SU-DHL-6 (cell line): Measurements from ENCODE around the gene STT3B.
A peak's percentile ranks its signal among the peaks of the same experiment; 100 is the strongest.
"Not testable (repeated sequence)": the region's sequence is repeated elsewhere in the genome, so short reads cannot be mapped to it uniquely, and the experiment has no call there.

ENCODE experiments used
- H2AFZ ChIP-seq: fragments of 200-600 bp; sonication (generic); 2 replicates; pipeline ENCODE4 v1.6.1; 2014; ENCODE audit warnings: low read depth, mild to moderate bottlenecking, moderate library complexity, mixed read lengths, antibody characterized with exemption, low read length; ENCODE audit not compliant: severe bottlenecking
- H3F3A ChIP-seq: fragments of 200-600 bp; shearing (Covaris generic); 2 replicates; pipeline ENCODE4 v1.6.0; 2016; ENCODE audit warnings: antibody characterized with exemption, mild to moderate bottlenecking; ENCODE audit not compliant: insufficient read depth
- H3K27ac ChIP-seq: fragments of 200-600 bp; sonication (generic); 2 replicates; pipeline ENCODE4 v1.5.1; 2016; ENCODE audit warnings: low read depth, mild to moderate bottlenecking, low read length, moderate library complexity, mixed read lengths
- H3K27me3 ChIP-seq: fragments of 200-600 bp; sonication (generic), shearing (Covaris generic); 2 replicates; pipeline ENCODE4 v1.6.0; 2014; ENCODE audit warnings: mild to moderate bottlenecking, low read length
- H3K36me3 ChIP-seq: fragments of 200-600 bp; sonication (generic); 2 replicates; pipeline ENCODE4 v1.6.1; 2014; ENCODE audit warnings: mild to moderate bottlenecking, low read length, mixed read lengths
- H3K4me2 ChIP-seq: fragments of 300-600, 200-600 bp; shearing (Covaris generic), sonication (generic); 2 replicates; pipeline ENCODE4 v1.6.0; 2014; ENCODE audit warnings: low read length, low read depth, mild to moderate bottlenecking; ENCODE audit not compliant: poor library complexity, severe bottlenecking
- H3K4me3 ChIP-seq: fragments of 200-600 bp; sonication (generic); 2 replicates; pipeline ENCODE4 v1.5.1; 2014; ENCODE audit warnings: antibody characterized with exemption, low read length, mild to moderate bottlenecking, mixed read lengths; ENCODE audit not compliant: insufficient read depth, poor library complexity, severe bottlenecking
- H3K79me2 ChIP-seq: fragments of 200-600 bp; sonication (generic); 2 replicates; pipeline ENCODE4 v1.6.1; 2014; ENCODE audit warnings: mild to moderate bottlenecking, low read length, moderate library complexity; ENCODE audit not compliant: insufficient read depth
- H3K9ac ChIP-seq: fragments of 200-600 bp; sonication (generic); 2 replicates; pipeline ENCODE4 v1.7.0; 2014; ENCODE audit warnings: mild to moderate bottlenecking, low read length
- H3K9me2 ChIP-seq: fragments of 200-600 bp; sonication (generic); replicated peaks from 2 replicates; pipeline ENCODE4 v1.6.1; 2014; ENCODE audit warnings: low read length; ENCODE audit not compliant: insufficient read depth
- H3K9me3 ChIP-seq: fragments of 200-600 bp; sonication (generic); 2 replicates; pipeline ENCODE4 v1.6.1; 2014; ENCODE audit warnings: low read length, mixed read lengths; ENCODE audit not compliant: insufficient read depth
- H4K20me1 ChIP-seq: fragments of 200-600 bp; sonication (generic); 2 replicates; pipeline ENCODE4 v1.6.1; 2014; ENCODE audit warnings: low read depth, mild to moderate bottlenecking, antibody characterized with exemption, low read length, moderate library complexity, mixed read lengths
- EZH2phosphoT487 ChIP-seq: fragments of 200-600 bp; sonication (generic), shearing (Covaris generic); conservative IDR thresholded peaks from 2 replicates; pipeline ENCODE4 v1.6.1; 2018; ENCODE audit warnings: mild to moderate bottlenecking, antibody characterized with exemption, low read length, moderate library complexity, mixed read lengths
- TF ChIP-seq, protein P1 (sequence below): fragments of 200-600 bp; sonication (generic); IDR thresholded peaks from one replicate; pipeline ENCODE4 v1.5.1; 2017; ENCODE audit warnings: antibody characterized with exemption, mild to moderate bottlenecking, low read length, moderate library complexity; ENCODE audit not compliant: insufficient read depth, poor library complexity, severe bottlenecking

Gene STT3B

DNA sequence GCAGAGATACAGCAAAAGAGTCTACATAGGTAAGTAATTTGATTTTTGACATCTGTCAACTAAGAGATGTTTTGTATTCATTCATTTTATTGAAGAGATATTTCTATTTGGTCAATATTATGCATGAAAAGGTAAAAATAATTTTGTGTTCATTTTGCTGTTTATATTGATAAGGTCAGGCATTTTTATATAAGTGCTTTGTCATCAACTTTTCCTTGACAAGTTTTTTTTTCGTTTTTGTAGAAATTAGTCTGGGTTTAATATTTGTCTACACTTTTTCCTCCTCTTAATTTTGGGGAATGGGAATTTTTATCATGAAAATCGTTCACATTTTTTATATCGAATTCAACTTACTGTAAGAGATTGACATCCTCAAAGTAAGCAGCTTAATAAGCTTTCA is 67.7 kb downstream of the STT3B start:
- Histone ChIP-seq H3K79me2 (peaks cover 41% of the 10 kb centered on the region), H3K9ac (no peak overlapping the region), H3K9me3 (peaks cover 10% of the 10 kb centered on the region; the same call in 1 of the 2 replicates), H2AFZ (no peak overlapping the region), H3K27ac (no peak overlapping the region), H3K4me3 (no peak overlapping the region), H3K27me3 (no peaks in the 10 kb centered on the region), H4K20me1 (no peaks in the 10 kb centered on the region), H3K9me2 (no peaks in the 10 kb centered on the region), H3F3A (0 out of 2 replicates have a peak, but pooled peaks cover 4% of the 10 kb centered on the region), H3K4me2 (no peak overlapping the region), H3K36me3 (peaks cover 70% of the 10 kb centered on the region)
- TF ChIP-seq, protein P1, sequence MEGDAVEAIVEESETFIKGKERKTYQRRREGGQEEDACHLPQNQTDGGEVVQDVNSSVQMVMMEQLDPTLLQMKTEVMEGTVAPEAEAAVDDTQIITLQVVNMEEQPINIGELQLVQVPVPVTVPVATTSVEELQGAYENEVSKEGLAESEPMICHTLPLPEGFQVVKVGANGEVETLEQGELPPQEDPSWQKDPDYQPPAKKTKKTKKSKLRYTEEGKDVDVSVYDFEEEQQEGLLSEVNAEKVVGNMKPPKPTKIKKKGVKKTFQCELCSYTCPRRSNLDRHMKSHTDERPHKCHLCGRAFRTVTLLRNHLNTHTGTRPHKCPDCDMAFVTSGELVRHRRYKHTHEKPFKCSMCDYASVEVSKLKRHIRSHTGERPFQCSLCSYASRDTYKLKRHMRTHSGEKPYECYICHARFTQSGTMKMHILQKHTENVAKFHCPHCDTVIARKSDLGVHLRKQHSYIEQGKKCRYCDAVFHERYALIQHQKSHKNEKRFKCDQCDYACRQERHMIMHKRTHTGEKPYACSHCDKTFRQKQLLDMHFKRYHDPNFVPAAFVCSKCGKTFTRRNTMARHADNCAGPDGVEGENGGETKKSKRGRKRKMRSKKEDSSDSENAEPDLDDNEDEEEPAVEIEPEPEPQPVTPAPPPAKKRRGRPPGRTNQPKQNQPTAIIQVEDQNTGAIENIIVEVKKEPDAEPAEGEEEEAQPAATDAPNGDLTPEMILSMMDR = no peak
- no peak for TF ChIP-seq EZH2phosphoT487

DNA sequence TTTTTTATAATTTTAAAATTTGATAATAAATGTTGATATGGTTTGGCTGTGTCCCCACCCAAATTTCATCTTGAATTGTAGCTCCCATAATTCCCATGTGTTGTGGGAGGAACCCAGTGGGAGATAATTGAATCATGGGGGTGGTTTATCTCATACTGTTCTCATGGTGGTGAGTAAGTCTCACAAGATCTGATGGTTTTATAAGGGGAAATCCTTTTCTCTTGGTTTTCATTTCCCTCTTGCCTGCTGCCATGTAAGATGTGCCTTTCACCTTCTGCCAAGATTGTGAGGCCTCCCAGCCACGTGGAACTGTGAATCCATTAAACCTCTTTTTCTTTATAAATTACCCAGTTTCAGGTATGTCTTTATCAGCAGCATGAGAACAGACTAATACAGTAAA is 72.6 kb downstream of the STT3B start:
- H3K9me2 ChIP-seq, H4K20me1 ChIP-seq, H3K27me3 ChIP-seq, H3F3A ChIP-seq, H3K4me2 ChIP-seq, H2AFZ ChIP-seq, H3K4me3 ChIP-seq, H3K27ac ChIP-seq, H3K9ac ChIP-seq: not testable (repeated sequence)
- peaks cover 62% of the 10 kb centered on the region for H3K36me3 ChIP-seq
- H3K9me3 ChIP-seq = peaks cover 24% of the 10 kb centered on the region; the same call in 1 of the 2 replicates
- H3K79me2 ChIP-seq = peaks cover 44% of the 10 kb centered on the region

DNA sequence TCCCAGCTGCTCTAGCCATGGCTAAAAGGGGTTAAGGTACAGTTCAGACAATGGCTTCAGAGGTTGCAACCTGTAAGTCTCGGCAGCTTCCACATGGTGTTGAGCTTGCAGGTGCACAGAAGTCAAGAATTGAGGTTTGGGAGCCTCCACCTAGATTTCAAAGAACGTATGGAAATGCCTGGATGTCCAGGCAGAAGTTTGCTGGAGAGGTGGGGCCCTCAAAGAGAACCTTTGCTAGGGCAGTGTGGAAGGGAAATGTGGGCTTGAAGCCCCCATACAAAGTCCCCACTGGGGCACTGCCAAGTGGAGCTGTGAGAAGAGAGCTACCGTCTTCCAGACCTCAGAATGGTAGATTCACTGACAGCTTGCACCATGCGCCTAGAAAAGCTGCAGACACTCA is 73.7 kb downstream of the STT3B start:
- Histone ChIP-seq H2AFZ (no peak overlapping the region), H3K27ac (no peak overlapping the region), H3K9me3 (peaks cover 24% of the 10 kb centered on the region; the same call in 1 of the 2 replicates), H3K79me2 (peaks cover 55% of the 10 kb centered on the region), H3K27me3 (no peaks in the 10 kb centered on the region), H3K36me3 (peaks cover 51% of the 10 kb centered on the region), H3K4me3 (no peak overlapping the region), H3F3A (peaks cover 9% of the 10 kb centered on the region; the same call in 1 of the 2 replicates), H3K4me2 (no peak overlapping the region), H4K20me1 (peaks cover 9% of the 10 kb centered on the region; the same call in 1 of the 2 replicates), H3K9me2 (no peaks in the 10 kb centered on the region), H3K9ac (no peak overlapping the region)
- no peak for TF ChIP-seq EZH2phosphoT487
- TF ChIP-seq, protein P1 = no peak

DNA sequence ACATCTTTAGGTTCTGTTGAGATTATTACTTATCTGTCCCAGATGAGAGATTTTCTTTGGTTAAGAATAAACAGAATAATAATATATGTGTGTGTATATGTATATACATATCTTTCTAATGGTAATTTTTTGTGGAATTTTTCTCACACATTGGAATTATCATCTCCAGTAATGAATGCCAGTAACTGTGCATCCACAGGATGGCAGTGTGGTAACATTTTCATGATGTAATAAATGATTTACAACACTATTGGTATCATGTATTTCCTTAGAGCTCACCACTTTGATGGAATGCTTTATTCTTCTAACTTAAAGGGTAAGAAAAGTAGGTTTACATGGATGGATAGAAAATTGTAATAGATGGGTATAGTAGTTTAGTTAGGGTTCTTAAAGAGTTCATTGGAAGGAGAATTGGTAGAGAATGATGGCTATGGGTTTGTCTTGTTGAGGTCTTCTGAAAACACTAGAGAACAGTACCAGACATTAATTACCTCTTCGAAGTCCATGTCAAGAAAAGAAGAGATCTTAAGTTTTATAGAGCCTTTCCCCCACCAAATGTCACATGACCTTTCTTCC is 78.1 kb downstream of the STT3B start:
- H3K4me3 ChIP-seq = no peak overlapping the region
- peaks cover 17% of the 10 kb centered on the region for H3K36me3 ChIP-seq
- no peak overlapping the region for H3K27ac ChIP-seq
- peaks cover 10% of the 10 kb centered on the region; the same call in 1 of the 2 replicates for H3K9me3 ChIP-seq
- no peak for TF ChIP-seq EZH2phosphoT487
- TF ChIP-seq, protein P1 = peak; percentile 31
- no peak overlapping the region for H2AFZ ChIP-seq
- no peak overlapping the region for H3K4me2 ChIP-seq
- H3K79me2 ChIP-seq = peaks cover 57% of the 10 kb centered on the region
- H3K9ac ChIP-seq = no peak overlapping the region
- no peaks in the 10 kb centered on the region for H3K9me2 ChIP-seq
- peaks cover 9% of the 10 kb centered on the region; the same call in 1 of the 2 replicates for H3F3A ChIP-seq
- no peaks in the 10 kb centered on the region for H3K27me3 ChIP-seq
- H4K20me1 ChIP-seq = peaks cover 9% of the 10 kb centered on the region; the same call in 1 of the 2 replicates
